NCI-H2029 (cell line): ENCODE measurements around the gene TRIM22.
"Not testable (repeated sequence)": the region's sequence is repeated elsewhere in the genome, so short reads cannot be mapped to it uniquely, and the experiment has no call there.

Experiments used
- DNase-seq: peaks from one replicate; lab custom pipeline; 2025; lab: John Stamatoyannopoulos, UW

Gene TRIM22

DNA sequence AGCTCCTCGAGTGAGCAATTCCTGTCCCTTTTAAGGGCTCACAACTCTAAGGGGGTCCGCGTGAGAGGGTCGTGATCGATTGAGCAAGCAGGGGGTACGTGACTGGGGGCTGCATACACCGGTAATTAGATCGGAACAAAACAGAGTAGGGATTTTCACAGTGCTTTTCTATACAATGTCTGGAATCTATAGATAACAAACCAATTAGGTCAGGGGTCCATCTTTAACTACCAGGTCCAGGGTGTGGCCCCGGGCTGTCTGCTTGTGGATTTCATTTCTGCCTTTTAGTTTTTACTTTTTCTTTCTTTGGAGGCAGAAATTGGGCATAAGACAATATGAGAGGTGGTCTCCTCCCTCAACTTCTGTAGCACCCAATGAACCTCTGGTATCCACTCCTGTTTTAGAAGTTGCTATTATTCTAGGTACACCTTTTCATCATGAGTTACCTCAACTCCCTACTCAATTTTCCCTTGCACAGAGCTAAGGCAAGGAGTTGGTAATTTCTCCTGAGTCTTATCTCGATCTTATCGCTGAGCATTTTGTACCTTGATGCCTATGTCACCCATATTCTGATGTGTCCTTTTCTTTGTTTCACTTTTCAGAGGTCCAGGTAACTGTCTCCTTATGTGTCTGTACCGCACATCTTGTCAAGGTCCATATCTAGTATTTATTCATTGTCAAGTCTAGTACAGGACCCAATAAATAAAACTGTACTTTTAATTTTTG, 1.8 kb downstream of the TRIM22 start:
- DNase-seq, result not testable (repeated sequence)

GRCh38 chr11:5691964-5692361, 2.4 kb downstream of the TRIM22 start:
- DNase-seq, result no peak

DNA sequence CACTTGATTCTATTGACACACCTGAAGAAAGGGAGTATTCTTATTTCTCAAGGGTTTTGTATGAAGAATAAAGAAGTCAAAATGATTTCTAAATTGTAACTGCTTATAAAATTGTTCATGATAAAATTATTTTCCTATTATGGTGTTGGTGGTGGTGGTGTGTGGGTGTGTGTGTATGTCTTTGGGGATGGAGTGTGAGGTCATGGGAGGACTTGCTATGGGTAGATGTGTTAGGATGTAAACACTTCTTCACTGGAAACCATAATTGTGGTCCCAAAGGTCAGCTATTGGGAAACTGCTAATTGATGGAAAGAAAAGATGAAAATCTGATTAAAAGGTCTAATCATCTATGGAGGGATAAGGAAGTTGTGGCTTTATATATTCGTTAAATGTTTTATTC, 5.1 kb downstream of the TRIM22 start:
- no peak for DNase-seq

DNA sequence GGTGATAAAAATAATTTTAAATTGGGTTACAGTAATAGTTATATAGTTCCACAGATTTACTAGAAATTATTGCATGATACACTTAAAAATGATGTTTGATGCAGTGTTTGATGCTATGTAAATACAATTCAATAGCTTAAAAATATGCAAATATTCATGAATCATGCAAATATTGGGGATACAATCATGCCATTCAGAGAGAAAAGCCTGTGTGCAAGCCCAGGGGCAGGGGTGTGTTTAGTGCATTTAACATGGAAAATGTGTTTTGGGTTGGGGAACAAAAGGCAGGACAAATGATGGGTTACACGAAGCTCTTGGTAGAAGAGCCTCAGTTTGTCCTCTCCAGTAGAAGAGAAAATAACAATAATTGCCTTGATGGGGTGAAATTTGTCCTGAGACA, 6.0 kb downstream of the TRIM22 start:
- no peak for DNase-seq

GRCh38 chr11:5696210-5696609, 6.6 kb downstream of the TRIM22 start:
- no peak for DNase-seq

DNA sequence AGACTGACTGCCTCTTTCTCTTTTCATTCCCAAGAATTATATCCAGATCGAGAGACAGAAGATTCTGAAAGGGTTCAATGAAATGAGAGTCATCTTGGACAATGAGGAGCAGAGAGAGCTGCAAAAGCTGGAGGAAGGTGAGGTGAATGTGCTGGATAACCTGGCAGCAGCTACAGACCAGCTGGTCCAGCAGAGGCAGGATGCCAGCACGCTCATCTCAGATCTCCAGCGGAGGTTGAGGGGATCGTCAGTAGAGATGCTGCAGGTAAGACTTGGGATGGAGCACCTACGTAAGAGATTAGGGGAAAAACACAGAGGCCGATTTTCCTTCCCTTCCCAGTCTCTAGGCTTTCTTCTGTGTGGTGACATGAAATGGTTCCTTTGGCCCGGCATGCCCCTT, 8.7 kb downstream of the TRIM22 start:
- DNase-seq, result no peak

- no peak for DNase-seq
These were observed 10.9 kb downstream of the TRIM22 start for GRCh38 chr11:5700421-5701054.

GRCh38 chr11:5701055-5701577, 11.5 kb downstream of the TRIM22 start:
- no peak for DNase-seq

DNA sequence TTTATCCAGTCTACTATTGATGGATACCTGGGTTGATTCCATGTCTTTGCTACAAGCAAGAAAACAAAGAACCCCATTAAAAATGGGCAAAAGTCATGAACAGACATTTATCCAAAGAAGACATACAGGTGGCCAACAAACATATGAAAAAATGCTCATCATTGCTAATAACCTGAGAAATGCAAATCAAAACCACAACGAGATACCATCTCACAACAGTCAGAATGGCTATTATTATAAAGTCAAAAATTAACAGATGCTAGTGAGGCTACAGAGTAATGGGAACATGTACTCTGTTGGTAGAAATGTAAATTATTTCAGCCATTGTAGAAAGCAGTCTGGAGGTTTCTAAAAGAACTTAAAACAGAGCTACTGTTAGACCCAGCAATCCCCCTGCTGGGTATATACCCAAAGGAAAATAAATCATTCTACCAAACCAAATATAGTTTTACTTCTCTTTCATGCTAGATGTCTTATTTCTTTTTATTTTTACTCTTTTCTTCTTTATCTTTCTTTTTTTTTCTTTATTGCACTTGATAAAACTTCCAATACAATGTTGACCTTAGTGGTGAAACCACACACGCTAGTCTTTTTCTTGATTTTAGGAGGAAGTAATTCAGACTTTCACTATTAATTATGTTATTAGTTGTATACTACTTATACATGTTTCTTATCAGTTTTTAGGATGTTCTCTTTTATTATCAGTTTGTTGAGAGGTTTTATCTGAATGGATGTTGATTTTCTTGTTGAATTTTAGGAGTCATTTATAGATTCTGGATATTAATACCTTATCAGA, 14.3 kb downstream of the TRIM22 start:
- no peak for DNase-seq

- no peak for DNase-seq
These were observed 16.1 kb downstream of the TRIM22 start for GRCh38 chr11:5705688-5706087.

DNA sequence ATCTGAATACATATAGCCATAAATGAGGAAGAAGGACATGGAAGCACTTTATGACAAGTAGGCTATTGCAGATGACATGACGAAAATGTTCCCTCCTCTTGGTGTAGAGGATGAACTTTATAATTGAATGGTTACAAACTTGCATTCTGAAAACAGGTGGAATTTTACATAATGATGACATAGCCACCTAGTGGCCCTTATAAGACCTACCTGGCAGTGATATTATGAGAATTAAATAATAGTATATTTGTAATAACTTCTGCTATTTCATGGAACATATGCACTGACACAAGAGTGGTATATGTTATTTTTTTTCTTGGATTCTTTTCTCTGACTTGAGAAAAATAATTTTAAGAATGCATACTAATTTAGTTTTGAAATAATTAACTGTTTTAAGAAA, 22.9 kb downstream of the TRIM22 start:
- no peak for DNase-seq

- no peak for DNase-seq
These were observed 24.1 kb downstream of the TRIM22 start for GRCh38 chr11:5713695-5714094.

DNA sequence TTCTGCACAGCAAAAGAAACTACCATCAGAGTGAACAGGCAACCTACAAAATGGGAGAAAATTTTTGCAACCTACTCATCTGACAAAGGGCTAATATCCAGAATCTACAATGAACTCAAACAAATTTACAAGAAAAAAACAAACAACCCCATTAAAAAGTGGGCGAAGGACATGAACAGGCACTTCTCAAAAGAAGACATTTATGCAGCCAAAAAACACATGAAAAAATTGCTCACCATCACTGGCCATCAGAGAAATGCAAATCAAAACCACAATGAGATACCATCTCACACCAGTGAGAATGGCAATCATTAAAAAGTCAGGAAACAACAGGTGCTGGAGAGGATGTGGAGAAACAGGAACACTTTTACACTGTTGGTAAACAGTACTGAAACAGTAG, 26.9 kb downstream of the TRIM22 start:
- DNase-seq, result not testable (repeated sequence)

GRCh38 chr11:5719703-5720495, 30.3 kb downstream of the TRIM22 start:
- no peak for DNase-seq

- DNase-seq, result no peak
These were observed 33.0 kb downstream of the TRIM22 start for GRCh38 chr11:5722622-5723021.

GRCh38 chr11:5726351-5726750, 36.8 kb downstream of the TRIM22 start:
- no peak for DNase-seq

- DNase-seq, result no peak
These were observed 38.1 kb downstream of the TRIM22 start for GRCh38 chr11:5727691-5728090.

GRCh38 chr11:5736396-5736795, 46.8 kb downstream of the TRIM22 start, which contains the start of gene OR56B1:
Gene OR56B1, plus strand, starts transcription at chr11:5736448. Its CDS starts 69 bp downstream, at chr11:5736517.
- DNase-seq, result no peak

DNA sequence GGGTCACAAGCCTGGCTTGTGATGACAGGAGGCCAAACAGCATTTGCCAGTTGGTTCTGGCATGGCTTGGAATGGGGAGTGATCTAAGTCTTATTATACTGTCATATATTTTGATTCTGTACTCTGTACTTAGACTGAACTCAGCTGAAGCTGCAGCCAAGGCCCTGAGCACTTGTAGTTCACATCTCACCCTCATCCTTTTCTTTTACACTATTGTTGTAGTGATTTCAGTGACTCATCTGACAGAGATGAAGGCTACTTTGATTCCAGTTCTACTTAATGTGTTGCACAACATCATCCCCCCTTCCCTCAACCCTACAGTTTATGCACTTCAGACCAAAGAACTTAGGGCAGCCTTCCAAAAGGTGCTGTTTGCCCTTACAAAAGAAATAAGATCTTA, 47.5 kb downstream of the TRIM22 start:
- no peak for DNase-seq

GRCh38 chr11:5737670-5738392, 48.2 kb downstream of the TRIM22 start:
- no peak for DNase-seq

DNA sequence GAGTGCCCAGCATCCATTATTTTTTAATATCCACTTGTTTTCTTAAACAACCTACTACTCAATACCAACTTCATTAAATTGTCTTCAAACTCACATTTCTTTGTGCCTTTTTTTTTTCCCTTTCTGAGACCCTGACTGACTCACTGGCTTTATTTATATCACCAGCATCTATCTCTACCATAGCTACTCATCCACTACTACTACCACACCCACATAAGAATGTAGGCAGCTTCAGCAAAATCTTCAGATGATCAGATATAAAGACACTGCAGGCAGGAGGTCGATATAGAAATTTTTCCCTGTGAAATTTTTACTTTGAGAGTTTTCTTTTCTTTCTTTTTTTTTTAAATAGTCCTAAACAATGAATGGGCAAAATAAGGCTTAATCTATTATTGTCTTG, 48.8 kb downstream of the TRIM22 start:
- DNase-seq, result no peak
